WTC11 (cell line): ENCODE measurements around the gene CXorf65.

Source experiments
- FOXJ3 ChIP-seq: sonication (generic); formaldehyde crosslinking; IDR thresholded peaks from 2 replicates; pipeline ENCODE4 v1.9.0; 2021; ENCODE audit warnings: missing genetic modification reagents, mild to moderate bottlenecking, borderline replicate concordance
- TF ChIP-seq, protein P1 (sequence below): fragments of 200-600 bp; IDR thresholded peaks from 2 replicates; pipeline ENCODE4 v1.8.0; 2022; ENCODE audit warnings: antibody characterized with exemption
- TF ChIP-seq, protein P2 (sequence below): sonication (generic); formaldehyde crosslinking; IDR thresholded peaks from 2 replicates; pipeline ENCODE4 v1.8.0; 2022; ENCODE audit warnings: mild to moderate bottlenecking, missing genetic modification reagents
- TF ChIP-seq, protein P3 (sequence below): sonication (generic); formaldehyde crosslinking; IDR thresholded peaks from 2 replicates; pipeline ENCODE4 v1.8.1; 2022; ENCODE audit warnings: mild to moderate bottlenecking, moderate library complexity, missing genetic modification reagents
- TF ChIP-seq, protein P4 (sequence below): sonication (generic); formaldehyde crosslinking; IDR thresholded peaks from 2 replicates; pipeline ENCODE4 v1.8.0; 2023; ENCODE audit warnings: mild to moderate bottlenecking, missing genetic modification reagents

DNA sequence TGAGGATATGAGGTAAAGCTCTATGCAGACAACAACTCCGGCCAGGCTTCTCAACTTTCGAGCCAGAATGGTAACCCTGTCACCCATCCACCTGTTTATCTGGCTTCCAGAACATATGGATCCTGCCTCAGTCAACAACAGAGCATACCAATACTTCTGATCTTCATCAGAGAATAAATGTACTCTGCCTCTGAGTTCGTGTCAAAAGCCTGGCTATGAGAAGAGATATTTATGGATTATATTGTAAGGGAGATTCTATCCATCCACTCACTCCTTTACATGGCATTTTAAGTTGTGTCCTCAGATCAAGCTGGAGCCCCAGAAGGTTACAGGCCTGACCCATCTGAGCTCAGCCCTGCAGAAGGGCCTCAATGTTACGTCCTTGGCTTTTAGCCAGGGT lies 20.6 kb downstream of the CXorf65 start:
- TF ChIP-seq, protein P1, sequence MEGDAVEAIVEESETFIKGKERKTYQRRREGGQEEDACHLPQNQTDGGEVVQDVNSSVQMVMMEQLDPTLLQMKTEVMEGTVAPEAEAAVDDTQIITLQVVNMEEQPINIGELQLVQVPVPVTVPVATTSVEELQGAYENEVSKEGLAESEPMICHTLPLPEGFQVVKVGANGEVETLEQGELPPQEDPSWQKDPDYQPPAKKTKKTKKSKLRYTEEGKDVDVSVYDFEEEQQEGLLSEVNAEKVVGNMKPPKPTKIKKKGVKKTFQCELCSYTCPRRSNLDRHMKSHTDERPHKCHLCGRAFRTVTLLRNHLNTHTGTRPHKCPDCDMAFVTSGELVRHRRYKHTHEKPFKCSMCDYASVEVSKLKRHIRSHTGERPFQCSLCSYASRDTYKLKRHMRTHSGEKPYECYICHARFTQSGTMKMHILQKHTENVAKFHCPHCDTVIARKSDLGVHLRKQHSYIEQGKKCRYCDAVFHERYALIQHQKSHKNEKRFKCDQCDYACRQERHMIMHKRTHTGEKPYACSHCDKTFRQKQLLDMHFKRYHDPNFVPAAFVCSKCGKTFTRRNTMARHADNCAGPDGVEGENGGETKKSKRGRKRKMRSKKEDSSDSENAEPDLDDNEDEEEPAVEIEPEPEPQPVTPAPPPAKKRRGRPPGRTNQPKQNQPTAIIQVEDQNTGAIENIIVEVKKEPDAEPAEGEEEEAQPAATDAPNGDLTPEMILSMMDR: no peak
- TF ChIP-seq, protein P2, sequence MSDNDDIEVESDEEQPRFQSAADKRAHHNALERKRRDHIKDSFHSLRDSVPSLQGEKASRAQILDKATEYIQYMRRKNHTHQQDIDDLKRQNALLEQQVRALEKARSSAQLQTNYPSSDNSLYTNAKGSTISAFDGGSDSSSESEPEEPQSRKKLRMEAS (CRISPR knock-in tag): no peak
- TF ChIP-seq, protein P3, sequence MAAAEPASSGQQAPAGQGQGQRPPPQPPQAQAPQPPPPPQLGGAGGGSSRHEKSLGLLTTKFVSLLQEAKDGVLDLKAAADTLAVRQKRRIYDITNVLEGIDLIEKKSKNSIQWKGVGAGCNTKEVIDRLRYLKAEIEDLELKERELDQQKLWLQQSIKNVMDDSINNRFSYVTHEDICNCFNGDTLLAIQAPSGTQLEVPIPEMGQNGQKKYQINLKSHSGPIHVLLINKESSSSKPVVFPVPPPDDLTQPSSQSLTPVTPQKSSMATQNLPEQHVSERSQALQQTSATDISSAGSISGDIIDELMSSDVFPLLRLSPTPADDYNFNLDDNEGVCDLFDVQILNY: no peak
- TF ChIP-seq, protein P4, sequence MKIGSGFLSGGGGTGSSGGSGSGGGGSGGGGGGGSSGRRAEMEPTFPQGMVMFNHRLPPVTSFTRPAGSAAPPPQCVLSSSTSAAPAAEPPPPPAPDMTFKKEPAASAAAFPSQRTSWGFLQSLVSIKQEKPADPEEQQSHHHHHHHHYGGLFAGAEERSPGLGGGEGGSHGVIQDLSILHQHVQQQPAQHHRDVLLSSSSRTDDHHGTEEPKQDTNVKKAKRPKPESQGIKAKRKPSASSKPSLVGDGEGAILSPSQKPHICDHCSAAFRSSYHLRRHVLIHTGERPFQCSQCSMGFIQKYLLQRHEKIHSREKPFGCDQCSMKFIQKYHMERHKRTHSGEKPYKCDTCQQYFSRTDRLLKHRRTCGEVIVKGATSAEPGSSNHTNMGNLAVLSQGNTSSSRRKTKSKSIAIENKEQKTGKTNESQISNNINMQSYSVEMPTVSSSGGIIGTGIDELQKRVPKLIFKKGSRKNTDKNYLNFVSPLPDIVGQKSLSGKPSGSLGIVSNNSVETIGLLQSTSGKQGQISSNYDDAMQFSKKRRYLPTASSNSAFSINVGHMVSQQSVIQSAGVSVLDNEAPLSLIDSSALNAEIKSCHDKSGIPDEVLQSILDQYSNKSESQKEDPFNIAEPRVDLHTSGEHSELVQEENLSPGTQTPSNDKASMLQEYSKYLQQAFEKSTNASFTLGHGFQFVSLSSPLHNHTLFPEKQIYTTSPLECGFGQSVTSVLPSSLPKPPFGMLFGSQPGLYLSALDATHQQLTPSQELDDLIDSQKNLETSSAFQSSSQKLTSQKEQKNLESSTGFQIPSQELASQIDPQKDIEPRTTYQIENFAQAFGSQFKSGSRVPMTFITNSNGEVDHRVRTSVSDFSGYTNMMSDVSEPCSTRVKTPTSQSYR (CRISPR knock-in tag): no peak
- TF ChIP-seq FOXJ3: no peak
